GM19463 (cell line): ENCODE measurements around the gene GRAMD4.
"Not testable (repeated sequence)": the region's sequence is repeated elsewhere in the genome, so short reads cannot be mapped to it uniquely, and the experiment has no call there.

Experiments used
- ATAC-seq: cut with Tn5 transposase; IDR thresholded peaks from one replicate; pipeline ENCODE4 v1.9.1; 2021; ENCODE audit warnings: mild to moderate bottlenecking, moderate library complexity; ENCODE audit not compliant: unreplicated experiment

GRAMD4 gene

DNA sequence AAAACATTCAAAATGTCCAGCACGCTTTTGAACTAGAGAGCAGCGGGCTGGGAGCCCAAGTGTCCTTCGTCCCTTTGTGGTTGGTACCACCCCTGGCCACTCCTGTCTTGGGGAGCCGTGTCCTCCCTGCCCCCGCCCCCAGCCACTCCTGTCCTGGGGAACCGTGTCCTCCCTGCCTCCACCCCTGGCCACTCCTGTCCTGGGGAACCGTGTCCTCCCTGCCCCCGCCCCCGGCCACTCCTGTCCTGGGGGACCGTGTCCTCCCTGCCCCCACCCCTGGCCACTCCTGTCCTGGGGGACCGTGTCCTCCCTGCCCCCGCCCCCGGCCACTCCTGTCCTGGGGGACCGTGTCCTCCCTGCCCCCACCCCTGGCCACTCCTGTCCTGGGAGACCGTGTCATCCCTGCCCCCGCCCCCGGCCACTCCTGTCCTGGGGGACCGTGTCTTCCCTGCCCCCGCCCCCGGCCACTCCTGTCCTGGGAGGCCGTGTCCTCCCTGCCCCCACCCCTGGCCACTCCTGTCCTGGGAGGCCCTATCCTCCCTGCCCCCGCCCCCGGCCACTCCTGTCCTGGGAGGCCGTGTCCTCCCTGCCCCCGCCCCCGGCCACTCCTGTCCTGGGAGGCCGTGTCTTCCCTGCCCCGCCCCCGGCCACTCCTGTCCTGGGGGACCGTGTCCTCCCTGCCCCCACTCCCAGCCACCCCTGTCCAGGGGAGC is 14.9 kb downstream of the GRAMD4 start:
- not testable (repeated sequence) for ATAC-seq

DNA sequence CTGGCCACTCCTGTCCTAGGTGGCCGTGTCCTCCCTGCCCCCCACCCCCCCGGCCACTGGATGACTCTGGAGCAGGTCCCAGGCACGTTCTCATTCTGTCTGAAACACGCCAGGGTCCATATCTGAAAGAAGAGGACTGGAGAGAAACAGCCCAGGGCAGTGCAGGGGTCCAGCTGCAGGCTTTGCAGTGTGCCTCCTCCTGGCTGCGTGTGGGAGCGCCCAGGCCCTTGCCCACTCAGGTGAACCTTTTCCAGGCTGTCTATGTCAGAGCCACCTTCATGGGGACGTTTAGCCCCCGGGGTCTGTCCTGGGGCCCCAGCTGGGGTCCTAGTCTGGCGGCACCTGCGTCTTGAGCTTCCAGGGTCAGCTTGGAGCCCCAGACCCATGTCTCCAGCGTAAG is 15.6 kb downstream of the GRAMD4 start:
- ATAC-seq = no peak

DNA sequence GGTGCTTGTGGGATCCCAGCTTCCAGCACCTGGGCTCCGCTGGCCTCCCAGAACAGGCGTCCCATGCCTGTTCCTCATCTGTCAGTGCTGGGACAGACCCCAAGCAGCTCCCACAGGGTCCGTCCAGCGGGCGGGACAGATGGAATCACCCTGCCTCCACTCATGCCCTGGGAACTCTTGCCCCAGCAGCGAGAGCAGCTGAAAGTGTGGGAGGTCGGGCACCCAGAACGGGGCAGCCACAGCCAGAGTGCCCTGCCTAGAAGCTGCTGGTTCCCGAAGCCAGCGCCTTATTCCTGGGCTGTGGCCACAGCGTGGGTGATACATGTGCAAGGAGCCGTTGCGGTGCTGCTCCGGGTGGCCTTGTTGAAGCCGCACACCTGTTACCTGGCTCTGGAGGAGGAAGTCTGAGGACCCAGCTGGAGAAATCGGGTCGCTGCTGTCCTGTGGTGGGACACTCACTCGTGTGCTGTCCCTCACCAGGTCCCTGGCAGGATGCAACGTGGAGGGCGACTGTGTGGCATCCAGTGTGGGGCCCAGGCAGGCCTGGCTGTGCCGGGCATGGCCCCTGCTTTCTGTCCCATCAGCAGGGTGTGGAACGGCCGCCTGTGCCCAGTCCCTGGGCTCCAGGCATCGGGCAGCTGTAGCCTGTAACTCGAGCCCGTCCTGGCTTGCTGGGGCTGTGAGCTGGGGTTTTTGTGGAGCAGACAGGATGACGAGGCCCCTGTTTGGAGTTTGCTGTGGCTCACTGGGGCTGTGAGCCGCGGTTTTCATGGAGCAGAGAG is 16.2 kb downstream of the GRAMD4 start:
- no peak for ATAC-seq

DNA sequence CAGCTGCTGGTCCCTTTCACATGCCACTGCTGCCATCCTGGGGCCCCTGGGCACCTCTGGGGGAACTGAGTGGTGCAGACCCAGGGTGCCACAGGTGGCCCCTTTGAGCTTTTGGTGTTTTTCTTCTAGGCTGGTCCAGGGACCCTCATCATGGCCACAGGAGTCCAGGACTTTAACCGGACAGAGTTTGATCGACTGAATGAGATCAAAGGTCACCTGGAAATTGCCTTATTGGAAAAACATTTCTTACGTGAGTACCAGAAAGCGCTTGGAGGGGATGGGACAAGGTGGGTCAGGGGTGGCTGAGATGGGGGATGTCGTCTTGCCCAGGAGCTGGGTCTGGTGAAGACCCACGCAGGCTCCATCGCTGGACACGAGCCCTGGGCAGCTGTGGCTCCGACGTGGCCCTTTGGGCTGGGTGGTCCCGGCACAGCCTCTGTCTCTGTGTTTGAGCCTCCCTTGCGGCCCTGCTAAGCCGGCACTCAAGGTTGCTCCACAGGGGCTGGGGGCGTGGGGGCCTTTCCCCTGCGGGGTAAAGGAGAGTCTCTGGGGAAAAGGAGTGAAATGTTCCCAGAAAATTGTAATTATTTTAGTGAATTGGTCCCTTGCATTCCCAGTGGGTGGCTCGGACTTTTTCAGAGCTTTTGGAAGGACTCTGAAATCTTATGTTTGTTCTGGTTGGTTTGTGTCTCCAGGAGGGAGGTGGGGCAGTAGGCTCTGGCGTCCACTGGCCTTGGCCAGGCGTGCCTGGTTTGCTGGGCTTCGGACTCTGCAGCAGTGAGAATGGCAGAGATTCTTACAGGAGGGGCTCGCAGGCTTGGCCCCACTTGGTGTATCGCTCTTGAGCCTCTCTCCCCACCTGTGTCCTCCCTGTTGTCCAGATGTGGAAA is 17.8 kb downstream of the GRAMD4 start:
- ATAC-seq = no peak

GRCh38 chr22:46638601-46639431 is 18.6 kb downstream of the GRAMD4 start:
- no peak for ATAC-seq

GRCh38 chr22:46639843-46640242 is 19.7 kb downstream of the GRAMD4 start:
- no peak for ATAC-seq

- no peak for ATAC-seq
Observed at GRCh38 chr22:46640293-46641055, 20.3 kb downstream of the GRAMD4 start.

DNA sequence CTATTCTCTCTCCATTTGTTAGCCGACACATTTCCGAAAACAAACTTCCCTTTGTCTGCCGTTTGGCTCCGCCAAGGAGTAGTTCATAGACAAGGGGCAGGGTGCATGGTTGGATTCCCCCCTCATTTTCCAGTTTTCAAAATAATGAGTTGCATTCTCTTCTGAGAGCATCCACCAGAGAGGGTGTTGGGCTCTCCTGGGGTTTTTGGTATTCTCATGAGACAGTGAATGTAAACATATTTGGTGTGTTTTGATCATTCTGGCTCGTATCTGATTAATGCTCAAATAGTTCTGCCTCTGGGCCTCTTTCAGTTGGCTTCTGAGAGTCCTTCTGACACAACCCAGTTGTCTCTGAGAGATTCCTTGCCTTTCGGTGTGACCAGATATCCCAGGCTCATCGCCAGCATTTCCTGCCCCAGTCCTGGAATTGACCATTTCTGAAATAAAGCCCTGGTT is 21.7 kb downstream of the GRAMD4 start:
- no peak for ATAC-seq

- ATAC-seq = not testable (repeated sequence)
Observed at GRCh38 chr22:46642840-46643480, 22.8 kb downstream of the GRAMD4 start.

GRCh38 chr22:46646531-46647215 is 26.5 kb downstream of the GRAMD4 start:
- ATAC-seq = no peak

GRCh38 chr22:46648225-46648820 is 28.1 kb downstream of the GRAMD4 start:
- not testable (repeated sequence) for ATAC-seq

GRCh38 chr22:46649141-46650077 is 29.2 kb downstream of the GRAMD4 start:
- ATAC-seq = no peak

DNA sequence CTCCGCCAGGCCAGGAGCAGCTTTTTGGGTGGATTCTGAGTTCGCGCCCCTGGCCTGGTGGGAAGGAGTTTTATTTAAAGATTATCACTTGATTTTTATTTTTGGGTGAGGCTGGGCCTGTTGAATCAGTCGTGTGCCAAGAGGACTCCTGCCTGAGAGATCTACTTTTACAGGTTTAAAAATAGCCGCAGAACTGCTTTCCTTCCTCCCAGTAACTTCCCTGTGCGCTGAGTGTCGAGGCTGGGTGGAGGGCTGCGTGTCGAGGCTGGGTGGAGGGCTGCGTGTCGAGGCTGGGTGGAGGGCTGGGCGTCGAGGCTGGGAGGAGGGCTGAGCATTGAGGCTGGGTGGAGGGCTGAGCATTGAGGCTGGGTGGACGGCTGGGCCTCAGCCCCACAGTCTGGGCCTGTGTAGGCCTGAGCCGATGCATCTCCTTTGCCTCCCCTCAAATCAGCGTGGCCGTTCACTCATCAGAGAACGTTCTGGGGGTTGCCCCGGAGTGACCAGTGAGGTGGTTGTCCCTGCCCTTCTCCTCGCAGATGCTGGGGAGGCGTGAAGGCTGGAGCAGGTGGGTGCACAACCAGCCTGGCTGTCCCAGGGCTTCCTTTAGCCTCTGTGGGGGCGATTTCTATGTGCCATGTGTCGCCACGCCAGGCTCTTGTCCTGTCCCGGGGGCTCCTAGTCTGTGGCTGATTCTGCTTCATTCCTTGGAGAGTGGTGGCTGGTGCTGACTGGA is 30.1 kb downstream of the GRAMD4 start:
- ATAC-seq = no peak

- ATAC-seq = no peak
Observed at GRCh38 chr22:46651316-46651715, 31.1 kb downstream of the GRAMD4 start.

DNA sequence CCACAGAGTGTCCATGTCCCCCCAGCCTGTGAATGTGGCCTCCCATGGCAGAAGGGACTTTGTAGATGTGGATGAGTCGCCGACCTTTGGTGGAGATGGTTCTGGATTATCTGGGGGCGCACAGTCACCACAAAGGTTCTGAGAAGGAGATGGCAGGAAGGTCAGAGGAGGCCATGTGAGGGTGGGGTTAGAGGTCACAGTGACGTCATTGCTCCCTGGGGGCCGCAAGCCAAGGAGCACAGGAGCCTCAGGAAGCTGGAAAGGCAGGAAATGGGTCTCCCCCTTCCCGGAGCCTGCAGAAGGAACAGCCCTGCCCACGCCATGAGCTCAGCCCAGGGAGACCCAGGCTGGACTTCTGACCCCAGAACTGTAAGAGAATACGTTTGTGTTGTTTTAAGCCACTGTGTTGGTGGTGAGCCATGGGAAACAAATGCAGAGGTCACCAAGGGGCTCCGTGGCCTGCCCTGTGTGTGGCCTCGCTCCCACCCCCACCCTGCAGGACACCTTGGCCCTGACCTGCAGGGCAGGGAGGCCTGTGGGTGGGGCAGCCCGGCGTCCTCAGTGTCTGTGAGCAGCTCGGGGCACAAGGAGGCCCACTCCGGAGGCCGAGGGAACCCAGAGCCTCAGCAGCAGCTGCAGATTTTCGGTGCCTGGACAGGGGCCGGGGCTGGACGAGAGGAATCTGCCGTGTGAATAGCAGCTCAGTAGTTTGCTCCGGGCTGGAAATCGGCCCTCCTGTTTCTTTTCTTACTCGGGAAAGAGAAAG is 32.1 kb downstream of the GRAMD4 start:
- no peak for ATAC-seq
